Astrocyte (in vitro differentiated cells and primary cell): ENCODE results near the gene SOX21. TPM values are rescaled to one million over a fixed set of nuclear protein-coding genes. Genes with fewer than 3 reads are reported as not detected.

Source experiments
- DNase-seq: peaks from one replicate; pipeline ENCODE4 v3.0.0-alpha.2; 2010; ENCODE audit warnings: low read depth
- FAIRE-seq: peaks from 2 replicates; lab custom pipeline; 2011; peaks lifted over from hg19 to GRCh38; lab: Jason Lieb, UNC
- H2AFZ ChIP-seq: 2 replicates; pipeline ENCODE4 v1.6.0; 2012; ENCODE audit warnings: low read depth, low read length, inconsistent platforms
- H3K27ac ChIP-seq: 2 replicates; pipeline ENCODE4 v1.5.1; 2011; ENCODE audit warnings: low read depth, low read length, inconsistent platforms
- H3K27me3 ChIP-seq: 2 replicates; pipeline ENCODE4 v1.6.0; 2011; ENCODE audit warnings: low read length, inconsistent platforms; ENCODE audit not compliant: insufficient read depth
- H3K36me3 ChIP-seq: 2 replicates; pipeline ENCODE4 v1.5.1; 2011; ENCODE audit warnings: low read length, inconsistent platforms; ENCODE audit not compliant: insufficient read depth
- H3K4me1 ChIP-seq: 2 replicates; pipeline ENCODE4 v1.5.1; 2011; ENCODE audit warnings: low read length, inconsistent platforms; ENCODE audit not compliant: insufficient read depth
- H3K4me2 ChIP-seq: 2 replicates; pipeline ENCODE4 v1.6.0; 2012; ENCODE audit warnings: low read length, inconsistent platforms
- H3K4me3 ChIP-seq: 2 replicates; pipeline ENCODE4 v1.5.1; 2011; ENCODE audit warnings: low read depth, mild to moderate bottlenecking, low read length, inconsistent platforms; ENCODE audit not compliant: insufficient read depth
- H3K79me2 ChIP-seq: 2 replicates; pipeline ENCODE4 v1.6.0; 2012; ENCODE audit warnings: mild to moderate bottlenecking, low read length, inconsistent platforms; ENCODE audit not compliant: insufficient read depth
- H3K9ac ChIP-seq: 2 replicates; pipeline ENCODE4 v1.6.0; 2012; ENCODE audit warnings: mild to moderate bottlenecking, low read length, inconsistent platforms
- H3K9me3 ChIP-seq: 2 replicates; pipeline ENCODE4 v1.5.1; 2012; ENCODE audit warnings: low read depth, mild to moderate bottlenecking, low read length, inconsistent platforms; ENCODE audit not compliant: insufficient read depth
- H4K20me1 ChIP-seq: 2 replicates; pipeline ENCODE4 v1.6.0; 2012; ENCODE audit warnings: low read length, inconsistent platforms; ENCODE audit not compliant: insufficient read depth
- H3K27ac Mint-ChIP-seq: one replicate; pipeline ENCODE4 v1.8.0; 2021; ENCODE audit warnings: mild to moderate bottlenecking, mixed read lengths; ENCODE audit not compliant: unreplicated experiment
- H3K27me3 Mint-ChIP-seq: one replicate; pipeline ENCODE4 v1.8.0; 2021; ENCODE audit warnings: low read depth, mixed read lengths; ENCODE audit not compliant: unreplicated experiment
- H3K36me3 Mint-ChIP-seq: one replicate; pipeline ENCODE4 v1.8.0; 2021; ENCODE audit warnings: low read depth, mixed read lengths; ENCODE audit not compliant: unreplicated experiment
- H3K4me1 Mint-ChIP-seq: one replicate; pipeline ENCODE4 v1.8.0; 2021; ENCODE audit warnings: low read depth, mixed read lengths; ENCODE audit not compliant: unreplicated experiment
- H3K4me3 Mint-ChIP-seq: one replicate; pipeline ENCODE4 v1.8.0; 2021; ENCODE audit warnings: mild to moderate bottlenecking, moderate library complexity, mixed read lengths; ENCODE audit not compliant: unreplicated experiment
- H3K9me3 Mint-ChIP-seq: one replicate; pipeline ENCODE4 v1.8.0; 2021; ENCODE audit warnings: mild to moderate bottlenecking, mixed read lengths; ENCODE audit not compliant: unreplicated experiment
- EZH2 ChIP-seq: IDR thresholded peaks from 2 replicates; pipeline ENCODE4 v1.6.1; 2012; ENCODE audit warnings: mild to moderate bottlenecking, low read length, inconsistent platforms; ENCODE audit not compliant: insufficient read depth
- total RNA-seq: library from RNA; stranded (reverse); gene quantifications from 2 replicates; pipeline ENCODE4 v1.2.1, GENCODE V29; 2021
- TF ChIP-seq, protein P1 (sequence below): IDR thresholded peaks from 2 replicates; pipeline ENCODE4 v1.5.1; 2011; ENCODE audit warnings: low read depth, mild to moderate bottlenecking, inconsistent platforms, low read length, moderate library complexity; ENCODE audit not compliant: insufficient read depth

SOX21 gene
- total RNA-seq, 1 donor from 2014 or later = 0.77 TPM

DNA sequence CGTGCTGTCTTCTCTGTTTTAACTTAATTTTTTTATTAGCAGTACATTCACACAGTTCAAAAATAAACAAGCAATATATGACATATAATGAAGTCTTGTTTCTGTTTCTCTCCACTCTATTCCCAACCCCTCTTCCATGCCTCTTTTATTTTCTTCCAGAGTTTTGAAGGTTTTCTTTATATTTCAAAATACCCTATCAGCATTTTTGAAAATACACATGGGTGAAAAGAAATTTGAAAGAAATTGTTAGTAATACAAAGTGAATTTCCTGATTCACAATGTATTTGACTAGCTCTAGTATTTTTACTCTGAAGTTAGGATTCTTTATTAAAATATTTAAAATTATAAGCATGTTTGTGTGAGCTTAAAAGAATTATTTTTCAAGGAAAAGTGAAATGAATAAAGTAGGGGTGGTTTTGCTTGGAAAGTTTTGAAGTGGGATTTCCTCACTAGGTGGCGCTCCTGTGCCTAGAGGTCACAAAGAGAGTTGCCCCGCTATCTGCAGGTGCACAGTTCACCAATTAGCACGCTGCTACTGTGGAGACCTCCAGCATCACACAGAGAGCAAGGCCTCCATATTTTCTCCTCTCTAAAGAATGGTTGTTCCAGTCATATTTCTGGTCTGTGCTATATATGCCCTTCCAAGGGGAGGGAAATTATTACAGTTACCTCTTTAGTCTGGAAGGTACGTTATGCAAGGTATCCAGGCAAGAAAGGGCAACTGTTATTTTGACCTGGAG is 37.6 kb downstream of the SOX21 start:
- Histone ChIP-seq H3K9ac (no peak overlapping the region), H3K36me3 (no peaks in the 10 kb centered on the region), H3K4me3 (no peak overlapping the region), H3K4me1 (no peaks in the 10 kb centered on the region), H3K27ac (no peak overlapping the region), H4K20me1 (no peaks in the 10 kb centered on the region), H3K4me2 (no peak overlapping the region), H3K79me2 (no peaks in the 10 kb centered on the region), H3K27me3 (peaks cover 7% of the 10 kb centered on the region), H3K9me3 (no peaks in the 10 kb centered on the region), H2AFZ (no peak overlapping the region)
- peaks cover 5% of the 10 kb centered on the region for H3K9me3 Mint-ChIP-seq
- H3K36me3 Mint-ChIP-seq = no peaks in the 10 kb centered on the region
- DNase-seq = peak; percentile 6
- no peaks in the 10 kb centered on the region for H3K4me1 Mint-ChIP-seq
- H3K4me3 Mint-ChIP-seq = no peak overlapping the region
- FAIRE-seq = no peak
- H3K27ac Mint-ChIP-seq = no peak overlapping the region
- H3K27me3 Mint-ChIP-seq = peaks cover 23% of the 10 kb centered on the region
- no peak for TF ChIP-seq EZH2
- TF ChIP-seq, protein P1, sequence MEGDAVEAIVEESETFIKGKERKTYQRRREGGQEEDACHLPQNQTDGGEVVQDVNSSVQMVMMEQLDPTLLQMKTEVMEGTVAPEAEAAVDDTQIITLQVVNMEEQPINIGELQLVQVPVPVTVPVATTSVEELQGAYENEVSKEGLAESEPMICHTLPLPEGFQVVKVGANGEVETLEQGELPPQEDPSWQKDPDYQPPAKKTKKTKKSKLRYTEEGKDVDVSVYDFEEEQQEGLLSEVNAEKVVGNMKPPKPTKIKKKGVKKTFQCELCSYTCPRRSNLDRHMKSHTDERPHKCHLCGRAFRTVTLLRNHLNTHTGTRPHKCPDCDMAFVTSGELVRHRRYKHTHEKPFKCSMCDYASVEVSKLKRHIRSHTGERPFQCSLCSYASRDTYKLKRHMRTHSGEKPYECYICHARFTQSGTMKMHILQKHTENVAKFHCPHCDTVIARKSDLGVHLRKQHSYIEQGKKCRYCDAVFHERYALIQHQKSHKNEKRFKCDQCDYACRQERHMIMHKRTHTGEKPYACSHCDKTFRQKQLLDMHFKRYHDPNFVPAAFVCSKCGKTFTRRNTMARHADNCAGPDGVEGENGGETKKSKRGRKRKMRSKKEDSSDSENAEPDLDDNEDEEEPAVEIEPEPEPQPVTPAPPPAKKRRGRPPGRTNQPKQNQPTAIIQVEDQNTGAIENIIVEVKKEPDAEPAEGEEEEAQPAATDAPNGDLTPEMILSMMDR = peak; percentile 63

DNA sequence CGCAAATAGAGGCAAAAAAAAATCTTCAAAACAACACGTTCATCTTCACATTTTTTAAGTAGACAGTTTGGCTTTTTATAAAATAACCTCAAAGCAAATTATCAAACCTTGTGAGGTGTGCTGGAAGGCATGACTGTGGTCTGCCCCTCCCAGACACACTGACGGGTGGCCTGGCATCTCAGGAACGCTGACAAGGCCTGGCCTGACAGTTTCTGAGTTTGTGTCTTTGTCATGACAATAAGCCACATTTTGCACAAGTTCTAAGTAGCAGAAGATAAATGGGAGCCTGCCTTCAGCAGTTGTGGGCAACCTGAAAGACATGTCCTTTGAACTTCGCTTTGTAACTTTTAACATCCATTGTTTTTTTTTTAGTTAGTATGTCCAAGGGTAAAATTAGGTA is 38.5 kb downstream of the SOX21 start:
- no peak overlapping the region for H3K27ac ChIP-seq
- Mint-ChIP-seq H3K27ac (no peak overlapping the region), H3K4me3 (no peak overlapping the region), H3K4me1 (no peaks in the 10 kb centered on the region), H3K36me3 (no peaks in the 10 kb centered on the region), H3K27me3 (peaks cover 18% of the 10 kb centered on the region), H3K9me3 (no peaks in the 10 kb centered on the region)
- no peaks in the 10 kb centered on the region for H3K79me2 ChIP-seq
- TF ChIP-seq EZH2 = no peak
- TF ChIP-seq, protein P1 = no peak
- no peaks in the 10 kb centered on the region for H3K4me1 ChIP-seq
- no peak for DNase-seq
- H3K4me3 ChIP-seq = no peak overlapping the region
- no peak overlapping the region for H3K9ac ChIP-seq
- no peak overlapping the region for H3K4me2 ChIP-seq
- no peaks in the 10 kb centered on the region for H3K9me3 ChIP-seq
- H3K36me3 ChIP-seq = no peaks in the 10 kb centered on the region
- no peaks in the 10 kb centered on the region for H4K20me1 ChIP-seq
- FAIRE-seq = no peak
- H3K27me3 ChIP-seq = peaks cover 5% of the 10 kb centered on the region
- no peak overlapping the region for H2AFZ ChIP-seq

DNA sequence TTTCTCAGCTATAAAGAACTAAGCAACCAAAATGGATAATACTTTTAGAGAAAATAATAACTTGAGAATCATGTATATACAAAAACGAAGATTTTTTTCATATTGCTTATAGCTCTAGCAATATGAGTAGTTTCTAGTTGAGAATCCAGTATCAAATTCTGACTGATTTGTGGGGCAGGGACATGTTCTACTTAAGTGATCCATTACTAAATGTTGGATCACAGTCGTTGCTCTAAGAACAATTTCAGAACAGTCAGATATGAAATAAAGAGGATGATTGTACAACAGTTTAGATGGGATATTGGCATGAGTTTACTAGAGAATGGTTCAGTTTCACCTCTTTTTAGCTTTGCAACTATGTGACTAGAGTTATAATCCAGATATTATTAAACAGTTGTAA is 39.9 kb downstream of the SOX21 start:
- Mint-ChIP-seq H3K27me3 (peaks cover 15% of the 10 kb centered on the region), H3K4me1 (peaks cover 1% of the 10 kb centered on the region), H3K9me3 (no peaks in the 10 kb centered on the region), H3K27ac (no peak overlapping the region), H3K4me3 (no peak overlapping the region), H3K36me3 (no peaks in the 10 kb centered on the region)
- no peak for TF ChIP-seq EZH2
- TF ChIP-seq, protein P1 = no peak
- H3K27me3 ChIP-seq = peaks cover 5% of the 10 kb centered on the region
- H3K36me3 ChIP-seq = no peaks in the 10 kb centered on the region
- no peak overlapping the region for H2AFZ ChIP-seq
- no peaks in the 10 kb centered on the region for H4K20me1 ChIP-seq
- no peak overlapping the region for H3K27ac ChIP-seq
- H3K9me3 ChIP-seq = no peaks in the 10 kb centered on the region
- no peak overlapping the region for H3K9ac ChIP-seq
- H3K4me2 ChIP-seq = no peak overlapping the region
- no peaks in the 10 kb centered on the region for H3K4me1 ChIP-seq
- no peak for FAIRE-seq
- no peak for DNase-seq
- no peak overlapping the region for H3K4me3 ChIP-seq
- H3K79me2 ChIP-seq = no peaks in the 10 kb centered on the region
